K562 (cell line): ENCODE data around the gene MEIOB. TPM values are rescaled to one million over a fixed set of nuclear protein-coding genes. Genes with fewer than 3 reads are reported as not detected.
"Not testable (repeated sequence)": the region's sequence is repeated elsewhere in the genome, so short reads cannot be mapped to it uniquely, and the experiment has no call there.

Experiments used
- ATAC-seq: fragments of 200-7000 bp; cut with Tn5 transposase; 3 replicates; pipeline ENCODE4 v1.9.1; 2020; ENCODE audit warnings: moderate library complexity
- BruUV-seq: library from RNA; stranded (reverse); fragments of 400-500 nt; replicated peaks from 2 replicates; lab custom pipeline; 2021; lab: Mats Ljungman, UMichigan
- CTCF ChIA-PET: fragments of 300-600 bp; formaldehyde crosslinking; extraction: SDS; loops from one replicate; lab custom pipeline; 2021; ENCODE audit warnings: low intra/inter-chr PET ratio; lab: Yijun Ruan, JAX
- POLR2A ChIA-PET: fragments of 300-600, 350-650 bp; sonication (Branson Sonifier 250); formaldehyde crosslinking; extraction: SDS; loops from one replicate; lab custom pipeline; 2021; ENCODE audit warnings: antibody characterized with exemption, inconsistent platforms; lab: Yijun Ruan, JAX
- DNase-seq, 4 experiments: peaks; one replicate each; pipeline versions ENCODE4 v3.0.0 to v3.0.0-alpha.2; 2011 to 2018; ENCODE audit warnings: low spot score in 3 of 4, mixed read lengths in 3 of 4; ENCODE audit errors: extremely low read depth in 1 of 4
- FAIRE-seq: peaks from 2 replicates; lab custom pipeline; 2011; peaks lifted over from hg19 to GRCh38; lab: Jason Lieb, UNC
- H2AFZ ChIP-seq: 2 replicates; pipeline ENCODE4 v1.6.0; 2011; ENCODE audit warnings: low read depth, low read length, control low read depth, inconsistent platforms
- H3K27ac ChIP-seq: fragments of 200-600 bp; 3 replicates; pipeline ENCODE4 v1.8.0; 2011; ENCODE audit warnings: low read depth, mild to moderate bottlenecking, control low read depth, inconsistent platforms, low read length, moderate library complexity, mixed read lengths; ENCODE audit errors: extremely low read depth
- H3K27me3 ChIP-seq, 2 experiments: fragments of 300-600 bp in 1 of 2; 2 replicates in 1 of 2; 3 replicates in 1 of 2; pipeline versions ENCODE4 v1.6.0 to v1.8.0; 2011; ENCODE audit warnings: inconsistent platforms in 2 of 2, low read length in 2 of 2, mild to moderate bottlenecking in 1 of 2, mixed read lengths in 1 of 2, moderate library complexity in 1 of 2; ENCODE audit not compliant: control insufficient read depth in 2 of 2, insufficient read depth in 2 of 2
- H3K36me3 ChIP-seq: fragments of 300-600 bp; 3 replicates; pipeline ENCODE4 v1.8.0; 2011; ENCODE audit warnings: mild to moderate bottlenecking, low read length, inconsistent platforms; ENCODE audit not compliant: control insufficient read depth, insufficient read depth
- H3K4me1 ChIP-seq, 2 experiments: fragments of 200-600 bp in 1 of 2; replicated peaks in 1 of 2; 2 replicates in 1 of 2; 3 replicates in 1 of 2; pipeline versions ENCODE4 v1.5.1 to v1.8.0; 2011; ENCODE audit warnings: inconsistent platforms in 2 of 2, low read length in 2 of 2, mild to moderate bottlenecking in 1 of 2, mixed read lengths in 1 of 2, moderate library complexity in 1 of 2; ENCODE audit not compliant: control insufficient read depth in 2 of 2, insufficient read depth in 2 of 2
- H3K4me2 ChIP-seq: 2 replicates; pipeline ENCODE4 v1.6.1; 2011; ENCODE audit warnings: low read length, control low read depth, inconsistent platforms, mixed read lengths; ENCODE audit not compliant: insufficient read depth
- H3K4me3 ChIP-seq: fragments of 200-600 bp; sonication (generic), shearing (Covaris generic); 2 replicates; pipeline ENCODE4 v1.5.1; 2016; ENCODE audit warnings: control low read depth, inconsistent platforms
- H3K79me2 ChIP-seq: fragments of 200-600 bp; 3 replicates; pipeline ENCODE4 v1.8.0; 2011; ENCODE audit warnings: low read length, inconsistent platforms; ENCODE audit not compliant: control insufficient read depth, insufficient read depth
- H3K9ac ChIP-seq, 2 experiments: 2 replicates each; pipeline versions ENCODE4 v1.6.0 to v1.6.1; 2011; ENCODE audit warnings: low read depth in 2 of 2, low read length in 2 of 2, control low read depth in 1 of 2, inconsistent platforms in 1 of 2, mild to moderate bottlenecking in 1 of 2, mixed read lengths in 1 of 2; ENCODE audit not compliant: insufficient read depth in 1 of 2
- H3K9me1 ChIP-seq: one replicate; pipeline ENCODE4 v1.6.0; 2011; ENCODE audit warnings: inconsistent platforms, mild to moderate bottlenecking, low read length, moderate library complexity; ENCODE audit not compliant: control insufficient read depth, insufficient read depth
- H3K9me3 ChIP-seq: replicated peaks from 2 replicates; pipeline ENCODE4 v1.5.1; 2011; ENCODE audit warnings: low read depth, low read length, inconsistent platforms; ENCODE audit not compliant: control insufficient read depth, insufficient read depth
- H4K20me1 ChIP-seq: replicated peaks from 2 replicates; pipeline ENCODE4 v1.6.1; 2011; ENCODE audit warnings: low read length, inconsistent platforms, mixed read lengths; ENCODE audit not compliant: control insufficient read depth, insufficient read depth
- FUS ChIP-seq: fragments of 200-400 bp; formaldehyde crosslinking; optimal IDR thresholded peaks from 2 replicates; pipeline ENCODE3; 2017; ENCODE audit warnings: low read depth, low read length
- ILF3 ChIP-seq: fragments of 450-650 bp; IDR thresholded peaks from 2 replicates; pipeline ENCODE4 v1.6.1; 2018; ENCODE audit warnings: antibody characterized with exemption, mild to moderate bottlenecking, moderate library complexity, borderline replicate concordance
- MIER1 ChIP-seq: fragments of 450-650 bp; IDR thresholded peaks from 2 replicates; pipeline ENCODE4 v1.6.1; 2016; ENCODE audit warnings: antibody characterized with exemption, mild to moderate bottlenecking, low read depth
- MYBL2 ChIP-seq, 2 experiments: fragments of 450-650 bp in 1 of 2; sonication (generic) in 1 of 2; formaldehyde crosslinking in 1 of 2; IDR thresholded peaks; 2 replicates each; pipeline versions ENCODE4 v1.6.1 to v1.8.1; 2017 to 2022; ENCODE audit warnings: borderline replicate concordance in 1 of 2, inconsistent platforms in 1 of 2, low read depth in 1 of 2, mild to moderate bottlenecking in 1 of 2, missing genetic modification reagents in 1 of 2, moderate library complexity in 1 of 2
- NFYB ChIP-seq: IDR thresholded peaks from 2 replicates; pipeline ENCODE4 v1.6.1; 2011; ENCODE audit warnings: mild to moderate bottlenecking, moderate library complexity; ENCODE audit not compliant: insufficient read length; ENCODE audit errors: extremely low read depth
- SAFB ChIP-seq: fragments of 200-400 bp; formaldehyde crosslinking; IDR thresholded peaks from 2 replicates; pipeline ENCODE4 v1.6.1; 2017; ENCODE audit warnings: low read depth, low read length, borderline replicate concordance
- TGIF2 ChIP-seq: sonication (generic); formaldehyde crosslinking; IDR thresholded peaks from 2 replicates; pipeline ENCODE4 v1.8.1; 2022; ENCODE audit warnings: mild to moderate bottlenecking, missing genetic modification reagents, moderate library complexity
- TRIM24 ChIP-seq, 2 experiments: fragments of 450-650 bp; IDR thresholded peaks; 2 replicates each; pipeline ENCODE4 v1.6.1; 2016
- ZEB2 ChIP-seq: fragments of 450-650 bp; IDR thresholded peaks from 2 replicates; pipeline ENCODE4 v1.6.1; 2016
- ZNF197 ChIP-seq: fragments of 200-800 bp; sonication (Bioruptor generic); IDR thresholded peaks from 2 replicates; pipeline ENCODE4 v1.6.1; 2016; ENCODE audit warnings: low read depth, missing genetic modification characterization, missing compliant biosample characterization
- ZNF232 ChIP-seq: sonication (generic); formaldehyde crosslinking; IDR thresholded peaks from 2 replicates; pipeline ENCODE4 v1.8.0; 2022; ENCODE audit warnings: mild to moderate bottlenecking, missing genetic modification reagents
- ZNF780A ChIP-seq: fragments of 250-450 bp; sonication (Bioruptor Pico); IDR thresholded peaks from 2 replicates; pipeline ENCODE4 v1.5.0; 2021; ENCODE audit warnings: mild to moderate bottlenecking
- WGBS: fragments of 100-300 bp; shearing (Covaris generic); methylation state at CpG from one replicate; pipeline ENCODE4 v1.1.6; 2016; ENCODE audit warnings: low coverage, mixed read lengths; ENCODE audit not compliant: insufficient coverage; ENCODE audit errors: missing lambda C conversion rate; 5-methylcytosine and 5-hydroxymethylcytosine counted together
- in situ Hi-C: fragments of 300-500 bp; cut with MboI; formaldehyde crosslinking; loops from 4 replicates; pipeline ENCODE4 v1.15.0; 2018; ENCODE audit warnings: inconsistent platforms, mixed read lengths
- intact Hi-C: fragments of 100-400 bp; cut with micrococcal nuclease; formaldehyde crosslinking; loops from 2 replicates; pipeline ENCODE4 v1.14.2; 2022
- polyA plus RNA-seq, 8 experiments: library from polyadenylated mRNA; depleted of rRNA in 4 of 8; stranded (reverse) in 5 of 8; unstranded in 3 of 8; fragments of >200 nt; fragmentation: Nextera tagmentation in 2 of 8; fragmentation: Illumina TruSeq in 1 of 8; extraction: Ambion mirVana in 2 of 8; extraction: Trizol in 1 of 8; gene quantifications; 2 replicates each; pipeline versions ENCODE4 v1.2.1 to v1.2.3, GENCODE V29; 2011 to 2014; ENCODE audit warnings: inconsistent platforms in 1 of 8, missing spikeins in 1 of 8
- total RNA-seq, 7 experiments: library from RNA; depleted of rRNA in 6 of 7; stranded (reverse); fragments of >200 nt in 6 of 7; fragmentation: Illumina TruSeq in 2 of 7; extraction: Trizol in 2 of 7; gene quantifications; 2 replicates each; pipeline versions ENCODE4 v1.2.1 to v1.2.3, GENCODE V29; 2011 to 2021; ENCODE audit warnings: low replicate concordance in 1 of 7

MEIOB gene
- total and polyA plus RNA-seq, 9 of the 15 experiments (the other 6 are each of a cell fraction or from before 2014, with no cell fraction given) = 25.4 to 203 (median 97.6) TPM

DNA sequence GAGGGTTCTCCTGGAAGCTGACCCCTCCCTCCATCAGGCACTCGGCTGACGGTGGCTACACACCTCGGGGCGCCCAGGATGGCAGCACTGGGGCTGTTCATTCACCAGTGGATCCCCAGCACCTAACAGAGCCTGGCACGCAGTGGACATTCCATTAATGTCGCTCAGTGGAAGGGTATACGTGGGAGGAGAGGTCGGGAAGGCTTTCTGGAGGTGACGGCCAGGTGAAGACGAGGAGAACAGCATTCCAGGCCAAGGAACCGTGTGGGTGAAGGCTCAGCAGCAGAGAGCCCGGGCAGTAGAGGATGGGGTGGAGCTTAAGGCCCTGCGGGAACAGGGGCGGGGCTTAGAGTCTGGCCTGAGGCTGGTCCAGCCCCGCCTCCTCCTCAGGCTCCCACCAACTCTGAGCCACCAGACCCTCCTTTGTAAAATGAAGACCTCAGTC, 48.8 kb upstream of the MEIOB start (continued):
- TF ChIP-seq NFYB = no peak
- TF ChIP-seq, all 486 proteins: peak for 5

DNA sequence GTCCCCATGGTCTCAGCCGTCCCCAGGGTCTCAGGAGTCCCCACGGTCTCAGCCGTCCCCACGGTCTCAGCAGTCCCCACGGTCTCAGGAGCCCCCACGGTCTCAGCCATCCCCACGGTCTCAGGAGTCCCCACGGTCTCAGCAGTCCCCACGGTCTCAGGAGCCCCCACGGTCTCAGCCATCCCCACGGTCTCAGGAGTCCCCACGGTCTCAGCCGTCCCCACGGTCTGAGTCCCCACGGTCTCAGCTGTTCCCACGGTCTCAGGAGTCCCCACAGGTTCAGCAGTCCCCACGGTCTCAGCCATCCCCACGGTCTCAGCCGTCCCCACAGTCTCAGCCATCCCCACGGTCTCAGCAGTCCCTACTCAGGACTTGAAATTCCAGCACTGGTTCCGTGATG, 48.2 kb upstream of the MEIOB start:
- H3K27ac ChIP-seq, ATAC-seq, H3K9me3 ChIP-seq, H3K36me3 ChIP-seq, DNase-seq, H3K4me3 ChIP-seq, H3K9me1 ChIP-seq, H3K79me2 ChIP-seq, POLR2A ChIA-PET, H3K9ac ChIP-seq, BruUV-seq, intact Hi-C loops, CTCF ChIA-PET, H3K4me2 ChIP-seq, in situ Hi-C loops, H2AFZ ChIP-seq, FAIRE-seq: not testable (repeated sequence)
- TF ChIP-seq SAFB = peak; percentile 92; the same call in 1 of the 2 replicates
- WGBS = 13% methylated on average over 20 of the region's 21 CpGs
- Histone ChIP-seq H3K27me3 (peaks cover 20 to 31% of the 10 kb centered on the region in 2 experiments; a peak in 4 of 5 replicates), H3K4me1 (peaks cover 12 to 68% of the 10 kb centered on the region in 2 experiments; a peak in 4 of 5 replicates), H4K20me1 (0 out of 2 replicates have a peak, but pooled peaks cover 11% of the 10 kb centered on the region)

DNA sequence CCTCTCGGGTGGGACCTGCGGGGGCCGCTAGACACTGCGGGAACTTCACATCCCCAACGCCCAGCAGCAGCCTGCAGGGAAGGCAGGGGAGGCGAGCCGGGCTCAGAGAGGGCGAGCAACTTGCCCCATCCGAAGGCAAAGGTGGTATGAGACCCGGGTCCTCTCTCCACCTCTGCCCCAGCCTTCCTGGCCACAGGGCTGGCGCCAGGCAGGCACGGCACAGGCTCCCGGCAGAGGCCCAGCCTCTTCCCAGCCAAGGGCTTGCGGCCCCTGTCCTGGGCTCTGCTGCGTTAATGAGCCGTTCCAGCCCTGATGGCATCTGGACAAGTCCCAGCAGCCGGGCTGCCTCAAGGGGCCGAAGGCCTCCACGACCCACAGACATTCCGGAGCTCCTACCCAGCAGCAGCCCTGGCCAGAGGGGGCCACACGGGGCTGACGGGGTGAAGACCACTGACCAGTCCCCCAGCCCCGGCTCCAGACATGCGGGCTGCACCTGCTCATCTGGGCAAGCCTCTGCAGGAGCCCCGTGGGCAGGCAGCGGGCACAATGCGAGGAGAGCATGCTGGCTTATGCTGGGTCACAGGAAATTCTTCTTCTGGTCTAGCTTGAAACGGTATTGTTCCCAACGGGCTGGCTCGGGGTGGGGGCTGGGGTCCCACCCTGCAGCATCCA, 47.5 kb upstream of the MEIOB start:
- H3K9me1 ChIP-seq = no peaks in the 10 kb centered on the region
- H3K4me2 ChIP-seq = no peak overlapping the region
- H4K20me1 ChIP-seq = 0 out of 2 replicates have a peak, but pooled peaks cover 11% of the 10 kb centered on the region
- peaks cover 12 to 65% of the 10 kb centered on the region in 2 experiments; a peak in 4 of 5 replicates for H3K4me1 ChIP-seq
- FAIRE-seq = no peak
- no peaks in the 10 kb centered on the region for H3K9me3 ChIP-seq
- no peak for ATAC-seq
- intact Hi-C loops = no loop called here
- H3K27me3 ChIP-seq = peaks cover 20 to 37% of the 10 kb centered on the region in 2 experiments; a peak in 4 of 5 replicates
- no peak overlapping the region for H3K9ac ChIP-seq
- in situ Hi-C loops = no loop called here
- ChIA-PET CTCF (no interaction called here), POLR2A (no interaction called here)
- H3K36me3 ChIP-seq = no peaks in the 10 kb centered on the region
- no peak overlapping the region for H2AFZ ChIP-seq
- H3K27ac ChIP-seq = no peak overlapping the region
- DNase-seq = no peak
- no peaks in the 10 kb centered on the region for H3K79me2 ChIP-seq
- WGBS = 25% methylated on average over 27 of the region's 30 CpGs
- BruUV-seq = no TSS peak
- no peak overlapping the region for H3K4me3 ChIP-seq
- no peak for TF ChIP-seq MYBL2 (IDR thresholded peaks at IDR 0.05; ENCODE audit: low read depth)
- TF ChIP-seq MYBL2 (CRISPR knock-in tag; IDR thresholded peaks at IDR 0.05; ENCODE audit: borderline replicate concordance) = no peak
- TF ChIP-seq ZEB2 = no peak
- TF ChIP-seq ZNF780A (CRISPR knock-in tag) = no peak
- no peak for TF ChIP-seq TGIF2 (CRISPR knock-in tag)
- TF ChIP-seq FUS = no peak
- TF ChIP-seq ZNF197 (CRISPR knock-in tag) = no peak
- no peak for TF ChIP-seq MIER1
- TF ChIP-seq TRIM24 (IDR thresholded peaks at IDR 0.05) = no peak
- no peak for TF ChIP-seq ILF3
- TF ChIP-seq ZNF232 (CRISPR knock-in tag) = no peak
